ENCODE data around the gene SPATA13. TPM values are rescaled to one million over a fixed set of nuclear protein-coding genes. Genes with fewer than 3 reads are reported as not detected.

Gene SPATA13
- total RNA-seq, 1 experiment from 2014 or later: 14.1 TPM

DNA sequence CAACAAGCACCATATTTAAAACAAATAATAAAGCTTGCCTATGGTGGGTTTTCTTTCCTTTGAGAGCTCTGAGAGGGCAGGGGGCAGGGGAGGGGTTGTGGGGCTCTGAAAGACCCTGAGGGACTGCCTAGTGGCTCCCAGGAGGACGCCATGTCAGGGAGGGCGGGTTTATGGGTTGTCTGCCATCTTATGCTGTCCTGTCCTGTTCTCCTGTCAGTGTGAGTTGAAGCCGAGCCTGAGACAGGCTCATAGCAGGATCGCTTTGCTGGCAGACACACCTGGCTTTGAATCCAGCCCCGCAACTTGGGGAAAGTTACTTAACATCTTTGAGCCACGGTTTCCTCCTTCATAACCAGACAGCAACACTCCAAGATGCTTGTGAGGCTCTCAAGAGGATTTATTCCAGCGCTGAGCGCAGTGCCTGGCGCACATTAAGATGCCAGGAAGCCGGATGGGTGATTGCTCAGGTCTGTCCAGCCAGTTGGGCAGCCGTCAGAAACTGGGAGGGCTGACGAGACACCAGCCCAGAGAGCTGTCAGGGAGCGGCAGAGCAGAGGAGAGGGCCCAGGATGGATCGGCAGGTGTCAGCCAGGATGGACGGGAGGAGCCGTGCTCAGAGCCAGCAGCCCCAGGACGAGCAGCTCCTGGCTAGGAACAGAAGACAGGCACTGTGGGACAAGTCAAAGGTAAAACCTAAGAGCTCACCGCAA lies 112.1 kb downstream of the SPATA13 start:
- DNase-seq: no peak
- Histone ChIP-seq H2BK15ac (ENCODE audit: low read depth, low read length) (no peak overlapping the region), H3K18ac (ENCODE audit: insufficient read length, low read depth, low read length) (no peak overlapping the region), H4K20me1 (ENCODE audit: control insufficient read depth, insufficient read depth, insufficient read length) (no peaks in the 10 kb centered on the region), H3K14ac (ENCODE audit: insufficient read depth, low read length) (no peak overlapping the region; the same call in 1 of the 2 replicates), H2AFZ (ENCODE audit: low read length) (no peak overlapping the region), H2BK5ac (ENCODE audit: insufficient read length, low read length) (no peak overlapping the region), H3K9ac (ENCODE audit: extremely low read depth, insufficient read length, low read length) (no peak overlapping the region), H3K79me2 (ENCODE audit: insufficient read depth, low read length) (no peaks in the 10 kb centered on the region), H3K79me1 (ENCODE audit: insufficient read depth, low read depth, low read length, poor library complexity, severe bottlenecking) (no peaks in the 10 kb centered on the region), H4K91ac (ENCODE audit: insufficient read length, low read depth, low read length) (no peak overlapping the region), H2BK20ac (ENCODE audit: low read depth, low read length, poor library complexity, severe bottlenecking) (no peak overlapping the region), H3T11ph (ENCODE audit: low read length) (no peak overlapping the region), H4K8ac (replicated peaks; ENCODE audit: insufficient read length, low read depth, low read length) (no peak overlapping the region), H4K5ac (ENCODE audit: insufficient read length, low read depth, low read length) (no peak overlapping the region), H2BK12ac (ENCODE audit: insufficient read length, low read depth, low read length) (no peak overlapping the region), H3K4ac (ENCODE audit: low read depth, low read length) (no peak overlapping the region), H3K23ac (ENCODE audit: insufficient read length, low read depth, low read length) (no peak overlapping the region), H3K4me2 (ENCODE audit: insufficient read depth, insufficient read length, low read length) (no peak overlapping the region), H3K23me2 (ENCODE audit: insufficient read length, low read depth, low read length, poor library complexity, severe bottlenecking) (no peaks in the 10 kb centered on the region), H2AK5ac (ENCODE audit: insufficient read length, low read length) (no peak overlapping the region), H3K27me3 (ENCODE audit: insufficient read depth, low read length) (no peaks in the 10 kb centered on the region), H3K56ac (ENCODE audit: insufficient read length, low read depth, low read length) (no peak overlapping the region), H2BK120ac (ENCODE audit: low read depth, low read length, poor library complexity, severe bottlenecking) (no peak overlapping the region), H3K4me1 (ENCODE audit: insufficient read depth, low read length) (no peaks in the 10 kb centered on the region), H3K27ac (ENCODE audit: insufficient read length, low read depth, low read length) (no peak overlapping the region), H3K9me3 (ENCODE audit: control insufficient read depth, low read depth, low read length) (no peaks in the 10 kb centered on the region)
- TF ChIP-seq, protein P1, sequence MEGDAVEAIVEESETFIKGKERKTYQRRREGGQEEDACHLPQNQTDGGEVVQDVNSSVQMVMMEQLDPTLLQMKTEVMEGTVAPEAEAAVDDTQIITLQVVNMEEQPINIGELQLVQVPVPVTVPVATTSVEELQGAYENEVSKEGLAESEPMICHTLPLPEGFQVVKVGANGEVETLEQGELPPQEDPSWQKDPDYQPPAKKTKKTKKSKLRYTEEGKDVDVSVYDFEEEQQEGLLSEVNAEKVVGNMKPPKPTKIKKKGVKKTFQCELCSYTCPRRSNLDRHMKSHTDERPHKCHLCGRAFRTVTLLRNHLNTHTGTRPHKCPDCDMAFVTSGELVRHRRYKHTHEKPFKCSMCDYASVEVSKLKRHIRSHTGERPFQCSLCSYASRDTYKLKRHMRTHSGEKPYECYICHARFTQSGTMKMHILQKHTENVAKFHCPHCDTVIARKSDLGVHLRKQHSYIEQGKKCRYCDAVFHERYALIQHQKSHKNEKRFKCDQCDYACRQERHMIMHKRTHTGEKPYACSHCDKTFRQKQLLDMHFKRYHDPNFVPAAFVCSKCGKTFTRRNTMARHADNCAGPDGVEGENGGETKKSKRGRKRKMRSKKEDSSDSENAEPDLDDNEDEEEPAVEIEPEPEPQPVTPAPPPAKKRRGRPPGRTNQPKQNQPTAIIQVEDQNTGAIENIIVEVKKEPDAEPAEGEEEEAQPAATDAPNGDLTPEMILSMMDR (conservative IDR thresholded peaks at IDR 0.05): no peak
- Mint-ChIP-seq H3K9me3 (no peaks in the 10 kb centered on the region), H3K27me3 (ENCODE audit: low read depth) (no peaks in the 10 kb centered on the region; the same call in 1 of the 2 replicates), H3K4me1 (peaks cover 6 to 19% of the 10 kb centered on the region in 2 experiments), H3K36me3 (ENCODE audit: insufficient read depth in 1 of 3, low read depth in 3 of 3) (no peaks in the 10 kb centered on the region; a peak in 2 of 7 replicates), H3K4me3 (no peak overlapping the region), H3K27ac (no peak overlapping the region)
- no CpG with 5 or more reads among the region's 18 CpGs for WGBS (ENCODE audit: extremely low coverage, insufficient read length, low lambda C conversion rate)

Data from H9 (cell line).